ENCODE measurements around the gene LGALS9.
"Not testable (repeated sequence)": the region's sequence is repeated elsewhere in the genome, so short reads cannot be mapped to it uniquely, and the experiment has no call there.

LGALS9 gene

DNA sequence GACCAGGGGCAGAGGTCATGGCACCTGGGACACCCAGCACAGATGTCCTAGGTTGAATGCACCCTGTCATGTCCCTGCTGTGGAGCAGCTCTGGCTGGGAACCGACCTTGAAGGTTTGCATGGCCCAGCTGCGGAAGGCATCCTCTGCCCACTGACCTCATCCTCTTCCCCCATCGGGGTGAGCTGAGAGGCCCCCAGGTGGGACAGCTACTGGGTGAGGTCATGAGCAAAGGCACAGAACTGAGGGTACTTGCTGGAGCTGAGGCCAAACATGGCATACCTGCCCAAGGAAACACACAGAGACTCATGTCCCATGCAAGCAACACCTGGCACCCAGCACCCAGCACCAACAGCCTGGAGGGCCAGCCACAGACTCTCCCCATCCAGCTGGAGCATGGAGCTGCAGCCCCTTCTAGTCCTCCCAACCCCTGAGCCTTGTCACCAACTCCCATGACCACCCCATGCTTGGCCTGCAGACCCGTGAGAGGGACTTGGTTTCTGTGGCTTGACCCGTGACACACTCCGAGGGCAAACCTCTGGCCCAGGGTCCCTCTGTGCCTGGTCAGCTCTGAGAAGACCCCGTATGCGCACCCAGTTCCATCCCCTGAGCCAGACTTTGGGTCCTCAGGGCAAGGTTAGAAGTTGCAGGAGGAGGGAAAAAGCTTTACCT is 33.1 kb downstream of the LGALS9 start:
- Mint-ChIP-seq H3K36me3 (no peaks in the 10 kb centered on the region), H3K27ac (no peak overlapping the region), H3K4me3 (no peak overlapping the region), H3K4me1 (no peaks in the 10 kb centered on the region), H3K9me3 (no peaks in the 10 kb centered on the region), H3K27me3 (peaks cover 0 to 13% of the 10 kb centered on the region in 2 donors)
- ATAC-seq (replicated peaks), result no peak
- DNase-seq, result no peak

- DNase-seq (no peak), ATAC-seq (replicated peaks) (no peak)
- H3K4me1 Mint-ChIP-seq, result no peaks in the 10 kb centered on the region
- no peaks in the 10 kb centered on the region for H3K9me3 Mint-ChIP-seq
- H3K27ac Mint-ChIP-seq, result no peak overlapping the region
- H3K36me3 Mint-ChIP-seq, result no peaks in the 10 kb centered on the region
- no peak overlapping the region for H3K4me3 Mint-ChIP-seq
- H3K27me3 Mint-ChIP-seq, result peaks cover 0 to 13% of the 10 kb centered on the region in 2 donors
Observed at GRCh38 chr17:27664606-27664965, 33.6 kb downstream of the LGALS9 start.

GRCh38 chr17:27665549-27665948 is 34.6 kb downstream of the LGALS9 start:
- Mint-ChIP-seq H3K27me3 (peaks cover 2 to 13% of the 10 kb centered on the region in 2 donors), H3K4me3 (no peak overlapping the region), H3K9me3 (no peaks in the 10 kb centered on the region), H3K36me3 (no peaks in the 10 kb centered on the region), H3K4me1 (no peaks in the 10 kb centered on the region), H3K27ac (no peak overlapping the region)
- ATAC-seq (replicated peaks) (no peak), DNase-seq (no peak)

- not testable (repeated sequence) for H3K9me3 Mint-ChIP-seq; H3K4me1 Mint-ChIP-seq; H3K27ac Mint-ChIP-seq; DNase-seq; H3K36me3 Mint-ChIP-seq; H3K4me3 Mint-ChIP-seq; ATAC-seq (replicated peaks)
- peaks cover 6 to 13% of the 10 kb centered on the region in 2 donors for H3K27me3 Mint-ChIP-seq
Observed at GRCh38 chr17:27666270-27666669, 35.3 kb downstream of the LGALS9 start.

- ATAC-seq (replicated peaks) (no peak), DNase-seq (no peak)
- H3K4me1 Mint-ChIP-seq, result no peaks in the 10 kb centered on the region
- H3K27me3 Mint-ChIP-seq, result peaks cover 6 to 7% of the 10 kb centered on the region in 2 donors
- H3K27ac Mint-ChIP-seq, result no peak overlapping the region
- no peaks in the 10 kb centered on the region for H3K36me3 Mint-ChIP-seq
- no peak overlapping the region for H3K4me3 Mint-ChIP-seq
- no peaks in the 10 kb centered on the region for H3K9me3 Mint-ChIP-seq
Observed at GRCh38 chr17:27666831-27667560, 36.0 kb downstream of the LGALS9 start.

DNA sequence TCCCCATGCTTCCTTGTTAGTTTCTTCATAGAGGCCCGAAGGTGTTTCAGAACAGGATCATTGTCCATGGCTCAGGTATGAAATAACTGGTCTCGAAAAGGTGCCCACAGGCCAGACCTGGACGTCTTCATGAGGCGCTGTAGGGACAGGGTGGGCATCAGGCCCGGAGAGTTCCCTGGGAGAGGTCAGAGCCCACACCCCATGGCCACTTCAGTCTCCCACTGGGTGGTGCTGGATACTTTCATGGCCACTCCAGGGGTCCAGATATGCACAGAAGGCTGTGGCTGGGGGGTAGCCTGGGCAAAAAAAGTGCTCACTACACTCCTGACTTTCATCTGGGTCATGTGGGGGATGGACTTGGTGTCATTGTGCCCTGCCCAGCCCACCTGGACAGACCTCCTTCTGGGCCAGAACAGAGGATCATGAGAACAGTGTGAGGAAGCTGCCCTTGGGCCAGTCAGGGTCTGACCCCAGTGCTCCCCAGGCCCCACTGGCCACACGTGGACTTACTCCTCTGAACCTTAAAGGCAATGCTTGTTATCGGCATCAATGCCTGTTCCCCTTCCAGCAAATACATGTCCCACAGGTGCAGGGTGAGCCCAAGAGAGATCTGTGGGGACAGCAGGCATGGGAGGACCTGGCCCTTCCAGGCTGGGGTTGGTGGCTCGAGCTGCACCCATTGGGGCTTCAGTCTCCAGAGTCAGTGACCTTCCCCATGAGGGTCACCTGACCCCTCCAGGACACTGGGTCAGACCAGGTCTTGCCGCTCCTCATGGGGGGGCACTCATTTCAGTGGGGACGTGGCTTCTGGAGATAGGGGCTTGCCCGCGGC is 36.9 kb downstream of the LGALS9 start:
- Mint-ChIP-seq H3K27me3 (peaks cover 0 to 6% of the 10 kb centered on the region in 2 donors), H3K36me3 (no peaks in the 10 kb centered on the region), H3K9me3 (no peaks in the 10 kb centered on the region), H3K4me3 (no peak overlapping the region), H3K27ac (no peak overlapping the region), H3K4me1 (no peaks in the 10 kb centered on the region)
- DNase-seq, result no peak
- no peak for ATAC-seq (replicated peaks)

GRCh38 chr17:27668488-27668823 is 37.5 kb downstream of the LGALS9 start:
- no peak overlapping the region for H3K4me3 Mint-ChIP-seq

GRCh38 chr17:27669136-27669535 is 38.1 kb downstream of the LGALS9 start:
- DNase-seq (no peak), ATAC-seq (replicated peaks) (no peak)
- peaks cover 0 to 6% of the 10 kb centered on the region in 2 donors for H3K27me3 Mint-ChIP-seq
- H3K36me3 Mint-ChIP-seq, result no peaks in the 10 kb centered on the region
- H3K4me1 Mint-ChIP-seq, result no peaks in the 10 kb centered on the region
- H3K9me3 Mint-ChIP-seq, result no peaks in the 10 kb centered on the region
- H3K4me3 Mint-ChIP-seq, result no peak overlapping the region
- H3K27ac Mint-ChIP-seq, result no peak overlapping the region

More at GRCh38 chr17:27668488-27668823, 37.5 kb downstream of the LGALS9 start:
- no peaks in the 10 kb centered on the region for H3K9me3 Mint-ChIP-seq
- H3K27ac Mint-ChIP-seq, result no peak overlapping the region
- H3K27me3 Mint-ChIP-seq, result peaks cover 0 to 6% of the 10 kb centered on the region in 2 donors
- no peaks in the 10 kb centered on the region for H3K36me3 Mint-ChIP-seq
- no peak for ATAC-seq (replicated peaks)
- DNase-seq, result no peak
- H3K4me1 Mint-ChIP-seq, result no peaks in the 10 kb centered on the region

GRCh38 chr17:27669850-27670249 is 38.9 kb downstream of the LGALS9 start:
- no peak for DNase-seq
- Mint-ChIP-seq H3K4me1 (no peaks in the 10 kb centered on the region), H3K27ac (no peak overlapping the region), H3K4me3 (no peak overlapping the region), H3K36me3 (no peaks in the 10 kb centered on the region), H3K9me3 (no peaks in the 10 kb centered on the region), H3K27me3 (peaks cover 0 to 6% of the 10 kb centered on the region in 2 donors)
- no peak for ATAC-seq (replicated peaks)

GRCh38 chr17:27670791-27671590 is 40.0 kb downstream of the LGALS9 start:
- Mint-ChIP-seq H3K9me3 (no peaks in the 10 kb centered on the region), H3K27ac (no peak overlapping the region), H3K36me3 (no peaks in the 10 kb centered on the region), H3K4me3 (no peak overlapping the region), H3K27me3 (peaks cover 0 to 6% of the 10 kb centered on the region in 2 donors), H3K4me1 (no peaks in the 10 kb centered on the region)
- DNase-seq (no peak), ATAC-seq (replicated peaks) (no peak)

GRCh38 chr17:27671591-27671910 is 40.6 kb downstream of the LGALS9 start:
- DNase-seq, result no peak
- no peaks in the 10 kb centered on the region for H3K36me3 Mint-ChIP-seq
- peaks cover 0 to 6% of the 10 kb centered on the region in 2 donors for H3K27me3 Mint-ChIP-seq
- no peaks in the 10 kb centered on the region for H3K4me1 Mint-ChIP-seq
- ATAC-seq (replicated peaks), result no peak
- H3K9me3 Mint-ChIP-seq, result no peaks in the 10 kb centered on the region
- H3K4me3 Mint-ChIP-seq, result no peak overlapping the region
- H3K27ac Mint-ChIP-seq, result no peak overlapping the region

DNA sequence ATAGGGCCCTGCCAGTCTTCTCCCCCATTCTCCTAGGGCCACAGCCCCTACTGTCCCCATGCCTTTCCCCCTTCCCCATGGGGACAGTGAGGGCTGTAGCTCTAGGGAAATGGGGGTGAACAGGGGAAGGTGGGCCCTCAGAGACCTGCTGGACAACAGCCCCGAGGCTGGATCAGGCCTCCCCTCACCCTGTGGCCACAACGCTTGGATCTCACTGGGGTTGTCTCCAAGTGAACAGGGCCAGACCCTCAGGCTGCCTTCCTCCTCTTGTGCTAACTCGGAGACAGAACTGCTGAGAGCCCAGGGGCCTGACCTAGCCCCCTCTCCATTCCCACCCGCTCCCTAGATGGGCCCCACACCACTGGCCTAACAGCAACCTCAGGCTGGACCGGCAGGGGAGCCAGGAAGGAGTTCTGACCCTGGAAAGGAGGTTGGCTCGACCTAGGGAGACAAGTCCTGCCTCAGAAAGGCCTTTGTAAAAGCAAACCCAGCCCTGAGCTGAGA is 41.0 kb downstream of the LGALS9 start:
- not testable (repeated sequence) for DNase-seq; ATAC-seq (replicated peaks)

DNA sequence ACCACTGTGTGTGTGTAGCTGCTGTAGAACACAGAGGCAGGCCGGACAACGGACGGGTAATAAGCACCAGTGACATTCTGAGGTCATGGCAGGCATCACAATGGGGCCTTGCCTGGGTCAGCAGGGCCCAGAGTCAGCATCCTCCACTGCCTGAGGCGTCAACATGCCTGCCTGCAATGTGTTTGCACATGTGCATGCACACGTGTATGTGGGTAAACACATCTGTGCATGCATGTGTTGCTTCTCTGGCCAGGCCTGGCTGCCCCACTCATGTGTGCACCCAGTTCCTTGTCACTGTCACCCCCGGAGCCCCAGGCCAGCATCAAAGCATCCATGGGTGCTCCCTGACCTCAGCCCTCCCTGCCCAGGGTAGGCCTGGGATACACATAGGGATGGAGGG is 43.3 kb downstream of the LGALS9 start:
- no peaks in the 10 kb centered on the region for H3K36me3 Mint-ChIP-seq

More for the DNA sequence above, 41.0 kb downstream of the LGALS9 start:
- not testable (repeated sequence) for H3K9me3 Mint-ChIP-seq, H3K27me3 Mint-ChIP-seq, H3K36me3 Mint-ChIP-seq, H3K4me1 Mint-ChIP-seq, H3K27ac Mint-ChIP-seq, H3K4me3 Mint-ChIP-seq

GRCh38 chr17:27677191-27677590 is 46.2 kb downstream of the LGALS9 start:
- Mint-ChIP-seq H3K4me3 (no peak overlapping the region), H3K9me3 (no peaks in the 10 kb centered on the region), H3K27me3 (peaks cover 0 to 4% of the 10 kb centered on the region in 2 donors), H3K36me3 (no peaks in the 10 kb centered on the region), H3K27ac (no peak overlapping the region), H3K4me1 (no peaks in the 10 kb centered on the region)
- ATAC-seq (replicated peaks), result no peak
- DNase-seq, result no peak

More for the DNA sequence above, 43.3 kb downstream of the LGALS9 start:
- Mint-ChIP-seq H3K27me3 (peaks cover 0 to 10% of the 10 kb centered on the region in 2 donors), H3K4me1 (no peaks in the 10 kb centered on the region), H3K4me3 (no peak overlapping the region), H3K9me3 (no peaks in the 10 kb centered on the region), H3K27ac (no peak overlapping the region)
- DNase-seq (no peak), ATAC-seq (replicated peaks) (no peak)

Data from stimulated activated naive B cell treated with anti-CD40 and anti-IgM and Interleukin-4, amounts not matched to agents 10 μg/mL and 1 μg/mL and 100 μg/mL, for 72 hours (primary cell).